HT-29 (cell line): Measurements from ENCODE around the gene COL23A1. TPM values are rescaled to one million over a fixed set of nuclear protein-coding genes. Genes with fewer than 3 reads are reported as not detected.
"Not testable (repeated sequence)": the region's sequence is repeated elsewhere in the genome, so short reads cannot be mapped to it uniquely, and the experiment has no call there.

ENCODE experiments used
- DNase-seq: peaks from one replicate; pipeline ENCODE4 v3.0.0-alpha.2; 2015; ENCODE audit warnings: low spot score
- total RNA-seq: library from RNA; depleted of rRNA; stranded (reverse); fragments of >200 nt; shearing (Covaris generic); gene quantifications from 2 replicates; pipeline ENCODE4 v1.2.3, GENCODE V29; 2014

Gene COL23A1
- total RNA-seq, 1 experiment from 2014 or later: not detected

DNA sequence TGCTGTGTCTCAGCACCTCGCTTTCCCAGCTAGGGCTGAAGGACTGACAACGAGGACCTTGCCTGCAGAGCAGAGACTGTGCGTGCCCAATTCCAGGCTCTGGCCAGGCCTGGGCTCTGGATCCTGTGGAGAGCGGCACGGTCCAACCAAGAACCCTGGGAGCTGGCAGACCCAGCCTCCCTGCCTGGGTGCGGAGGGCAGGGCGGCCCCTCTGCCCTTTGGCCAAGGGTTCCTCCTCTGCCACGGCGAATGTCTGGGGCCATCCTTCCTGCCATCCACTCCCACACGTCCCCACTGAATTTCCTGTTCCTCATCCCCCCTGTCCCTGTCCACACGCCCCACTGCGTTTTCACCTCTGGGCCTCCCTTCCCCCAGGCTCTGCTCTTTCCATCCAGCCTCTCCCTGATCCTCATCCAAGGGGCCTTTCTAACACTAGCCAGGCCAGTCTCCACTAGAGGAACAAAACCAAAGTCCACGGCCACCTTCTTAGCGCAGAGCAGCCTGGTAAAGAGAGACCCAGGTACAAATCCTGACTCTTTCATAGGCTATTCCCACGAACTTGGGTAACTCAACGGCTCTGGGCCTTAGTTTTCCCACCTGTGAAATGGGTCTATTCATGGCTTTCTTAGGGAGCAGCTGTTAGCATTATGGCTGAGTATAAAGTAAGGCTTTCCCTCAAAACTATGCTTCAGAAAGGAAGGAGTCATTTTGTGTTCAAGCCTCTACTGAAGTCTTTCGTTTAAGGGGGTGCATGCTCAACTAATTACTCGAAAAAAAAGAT lies 262.1 kb downstream of the COL23A1 start:
- DNase-seq: no peak

DNA sequence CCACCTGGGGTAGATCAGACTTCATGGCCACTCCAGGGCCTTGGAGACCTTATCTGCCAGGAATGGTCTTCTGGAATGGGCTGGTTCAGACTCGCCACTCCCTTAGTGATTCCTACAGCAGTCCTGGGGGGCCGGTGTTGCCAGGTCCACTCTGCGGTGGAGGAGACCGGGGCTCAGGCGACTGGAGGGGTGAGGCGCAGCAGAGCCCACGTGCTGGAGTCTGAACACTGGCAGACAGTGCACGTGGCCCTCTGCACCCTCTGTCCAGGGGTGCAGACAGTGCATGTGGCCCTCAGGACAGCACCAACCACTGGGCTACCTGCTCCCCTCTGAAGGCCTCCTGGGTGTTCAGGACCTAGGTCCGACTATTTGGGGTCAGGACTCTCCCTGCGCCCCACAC lies 262.7 kb downstream of the COL23A1 start:
- no peak for DNase-seq

DNA sequence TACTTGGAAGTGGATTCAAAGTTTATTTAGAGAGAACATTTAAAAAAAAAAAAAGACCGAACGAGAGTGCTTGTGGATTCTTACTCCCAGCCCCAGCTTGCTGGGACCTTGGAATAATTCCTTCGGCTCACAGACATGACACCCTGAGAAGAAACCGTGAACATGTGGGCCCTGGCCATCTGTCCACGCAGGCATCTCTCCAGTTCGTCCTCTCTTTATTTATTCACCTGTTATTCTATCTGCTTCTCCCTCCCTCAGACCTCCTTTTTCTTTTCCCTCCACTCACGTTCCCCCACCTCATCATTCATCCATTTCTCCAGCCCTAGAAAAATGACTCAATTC lies 263.8 kb downstream of the COL23A1 start:
- DNase-seq: no peak

DNA sequence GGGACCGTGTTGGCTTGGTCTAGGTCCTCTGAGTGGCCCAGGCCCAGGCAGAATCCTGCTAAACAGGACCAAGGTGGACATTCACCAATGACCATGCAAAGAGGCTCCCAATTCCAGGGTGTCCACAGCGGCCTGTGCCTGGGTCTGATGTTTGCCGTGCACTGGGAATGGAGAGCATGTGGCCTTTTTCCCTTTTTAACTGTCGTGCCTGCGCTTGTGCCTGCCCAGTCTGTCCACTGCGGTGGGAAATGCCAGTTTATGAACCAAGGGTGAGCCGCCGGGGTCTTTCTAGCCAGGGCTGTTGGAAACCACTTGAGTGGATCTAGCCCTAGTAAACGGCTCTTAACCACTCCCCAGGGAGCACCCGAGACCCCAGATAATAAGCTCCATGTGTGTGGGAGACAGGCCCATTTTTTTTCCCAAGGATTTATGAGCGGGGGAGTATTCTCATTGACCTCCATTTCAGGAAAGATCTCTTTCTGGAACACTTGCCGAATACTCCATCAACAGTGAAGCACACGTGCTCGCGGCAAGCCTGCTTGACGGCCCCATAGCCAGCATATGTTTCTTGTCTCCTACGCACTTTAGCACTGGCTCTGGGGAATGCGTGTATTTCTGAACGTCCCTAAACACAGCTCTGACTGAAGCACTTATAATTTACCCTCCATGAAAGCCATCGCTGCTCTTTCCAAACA lies 264.4 kb downstream of the COL23A1 start:
- DNase-seq: no peak

DNA sequence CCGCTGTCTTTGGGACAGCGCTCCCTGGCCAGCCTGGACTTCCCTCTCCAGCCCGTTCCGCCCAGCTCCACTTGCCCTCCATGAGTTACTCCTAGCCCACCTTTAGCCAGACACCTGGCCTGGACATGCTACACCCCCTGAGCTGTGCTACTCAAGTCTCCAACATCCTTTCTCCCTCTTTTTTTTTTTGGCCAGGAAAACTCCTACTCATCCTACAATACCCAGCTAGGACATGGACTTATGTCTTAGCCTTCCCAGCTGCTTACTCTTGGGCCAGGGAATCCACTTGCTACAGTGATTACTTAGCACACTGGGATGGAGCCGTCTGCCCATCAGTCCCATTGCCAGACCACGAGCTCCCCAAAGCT lies 264.9 kb downstream of the COL23A1 start:
- DNase-seq: no peak

DNA sequence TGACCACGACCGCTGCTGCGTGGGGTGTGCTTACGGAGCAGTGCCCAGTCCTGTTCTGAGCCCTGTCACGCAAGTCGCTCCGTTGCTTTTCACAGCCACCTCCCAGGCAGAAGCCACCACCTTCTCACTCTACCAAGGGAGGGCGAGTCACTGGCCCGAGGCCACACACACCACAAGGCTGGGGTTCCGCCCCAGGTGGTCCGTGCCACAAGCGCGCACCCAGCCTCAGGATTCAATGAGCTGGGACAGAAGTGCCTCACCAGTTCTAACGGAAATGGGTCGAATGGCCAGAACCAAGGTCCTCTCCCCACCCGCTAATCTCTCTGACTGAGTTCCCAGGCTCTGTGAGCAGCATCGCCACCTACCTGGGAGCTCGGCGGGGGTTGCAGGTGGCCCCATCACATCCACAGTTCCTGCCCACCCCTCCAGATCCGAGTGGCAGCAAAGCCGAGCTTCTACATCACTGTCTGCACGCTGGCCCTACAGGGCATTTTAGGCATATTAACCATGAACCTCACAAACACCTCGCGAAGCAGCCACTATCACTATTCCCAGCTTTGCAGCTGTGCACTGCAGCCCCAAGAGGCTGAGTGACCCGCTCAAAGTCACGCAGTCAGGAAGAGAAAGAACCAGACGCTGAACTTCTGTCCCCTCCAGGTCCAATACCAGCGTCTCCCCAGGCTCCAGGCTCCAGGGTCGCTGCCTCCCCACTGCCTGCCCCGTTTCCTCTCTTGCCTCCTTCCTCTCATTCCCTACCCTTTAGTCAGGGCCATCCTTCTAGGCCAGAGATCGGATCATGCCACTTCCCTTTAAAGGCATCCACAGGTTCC lies 265.5 kb downstream of the COL23A1 start:
- DNase-seq: no peak

DNA sequence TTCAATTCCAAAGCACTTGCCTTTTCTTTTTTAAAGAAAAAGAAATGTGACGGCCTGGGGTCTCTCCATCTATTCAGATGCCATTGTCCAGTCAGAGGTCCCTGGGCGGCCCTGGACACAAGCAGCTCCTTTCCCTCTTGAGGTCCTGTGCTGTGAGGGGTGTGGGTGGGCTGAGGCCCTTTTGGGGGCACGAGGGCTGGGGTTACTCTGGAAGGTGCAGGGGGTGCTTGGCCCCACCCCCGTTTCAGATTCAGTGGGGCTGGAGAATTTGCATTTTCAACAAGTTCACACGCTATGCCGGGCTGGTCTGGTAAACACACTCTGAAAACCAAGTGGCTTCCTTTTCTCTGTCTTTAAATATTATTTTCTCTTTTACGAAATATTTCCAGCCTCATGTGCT lies 266.2 kb downstream of the COL23A1 start:
- DNase-seq: no peak

DNA sequence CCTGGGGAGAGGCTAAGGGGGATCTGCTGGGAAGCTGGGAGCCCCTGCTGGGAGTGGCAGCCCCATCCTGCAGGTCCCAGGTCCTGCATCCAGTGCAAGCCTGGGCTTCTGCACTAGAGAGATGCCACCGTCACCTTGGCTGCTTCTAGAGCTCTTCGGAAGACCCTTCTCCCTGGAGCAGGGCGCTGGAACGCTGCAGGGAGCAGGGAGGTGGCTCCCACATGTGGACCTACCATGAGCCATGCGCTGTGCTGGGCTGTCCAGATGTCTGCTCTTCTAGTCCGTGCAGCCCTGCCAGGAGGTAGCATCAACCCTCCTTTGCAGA lies 266.7 kb downstream of the COL23A1 start:
- DNase-seq: no peak

DNA sequence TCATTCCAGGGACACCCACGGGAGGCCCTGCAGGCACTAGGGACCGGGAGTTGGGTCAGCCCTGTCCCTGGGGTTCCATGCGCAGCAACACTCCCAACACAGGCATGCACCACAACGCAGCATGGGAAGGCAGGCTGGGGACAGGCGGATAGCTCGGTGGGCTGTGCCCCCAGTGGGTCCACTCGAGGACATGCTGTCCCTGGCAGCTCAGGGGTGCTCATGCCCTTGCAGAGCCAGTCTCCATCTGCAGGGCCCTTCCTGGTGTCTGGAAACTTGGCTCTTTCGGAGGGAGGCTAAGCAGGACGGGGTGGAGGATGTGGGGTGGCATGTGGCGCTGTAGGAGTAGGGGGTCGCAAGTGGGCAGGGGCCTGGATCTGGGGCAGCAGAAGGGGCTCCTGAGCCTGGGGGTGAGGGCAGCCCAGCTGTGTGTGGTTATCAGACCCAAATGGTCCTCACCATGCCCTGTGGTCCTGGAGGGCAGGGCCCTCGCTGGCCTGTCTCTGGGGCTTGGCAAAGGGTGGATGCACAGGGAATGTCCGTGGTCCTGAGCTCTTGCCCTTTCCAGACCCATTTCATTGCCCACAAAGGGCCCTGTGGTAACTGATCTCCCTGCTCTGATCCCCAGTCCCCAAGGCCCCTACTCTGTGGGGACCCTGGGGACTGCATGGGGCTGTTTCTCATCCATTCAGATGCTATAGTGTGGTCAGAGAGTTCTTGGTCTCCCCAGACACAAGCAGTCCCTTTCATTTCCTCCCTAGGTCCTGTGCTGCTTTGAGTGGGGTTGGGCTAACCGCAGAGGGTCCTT lies 267.3 kb downstream of the COL23A1 start:
- DNase-seq: no peak

DNA sequence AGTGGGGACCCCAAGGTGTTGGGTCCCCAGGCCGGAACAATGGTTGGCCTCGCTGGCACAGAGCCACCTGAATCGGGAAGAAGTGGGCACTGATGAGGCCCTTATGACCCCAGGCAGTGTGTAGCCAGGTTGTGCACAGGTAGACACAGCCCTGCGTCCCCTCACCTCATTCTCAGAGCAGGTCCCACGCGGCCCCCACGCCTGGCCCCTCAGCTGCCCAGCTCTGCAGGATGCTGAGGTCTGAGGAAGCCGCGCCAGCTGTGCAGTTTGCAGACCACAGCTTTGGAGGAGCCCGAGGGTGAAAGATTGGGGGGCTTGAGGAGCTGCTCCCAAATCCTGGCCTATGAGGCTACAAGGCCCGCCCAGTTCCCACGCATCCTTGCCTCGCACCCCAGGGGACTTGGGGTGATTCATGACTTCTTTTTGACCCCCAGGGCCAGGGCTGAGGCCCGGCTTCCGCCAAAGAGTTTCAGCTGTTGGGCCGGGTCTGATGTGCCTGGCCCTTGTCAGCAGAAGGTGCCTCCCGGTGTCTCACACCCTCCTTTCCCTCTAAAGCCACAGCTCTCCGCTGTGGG lies 269.8 kb downstream of the COL23A1 start:
- no peak for DNase-seq

DNA sequence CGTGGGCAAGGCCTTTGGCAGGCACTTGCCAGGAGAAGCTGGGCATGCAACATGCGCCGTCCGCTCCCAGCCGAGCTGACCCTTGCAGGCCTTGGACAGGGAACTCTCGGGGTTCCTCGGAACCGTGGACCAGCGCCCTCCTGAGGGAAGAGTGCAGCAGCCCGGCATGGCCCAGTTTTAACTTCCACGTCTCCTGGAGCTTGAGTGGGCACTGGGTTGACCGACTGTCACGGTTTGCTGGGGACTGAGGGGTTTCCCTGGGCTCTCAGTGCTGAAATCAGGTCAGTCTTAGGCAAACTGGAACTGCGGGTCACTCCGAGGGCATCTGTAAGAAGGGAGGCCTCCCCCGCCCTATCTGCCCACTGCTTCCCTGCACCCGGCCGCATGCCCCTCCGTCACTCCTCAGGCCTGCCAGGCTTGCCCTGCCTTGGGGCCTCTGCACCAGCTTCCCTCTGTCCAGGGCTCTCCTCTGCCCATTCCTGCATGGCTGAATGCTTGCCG lies 270.6 kb downstream of the COL23A1 start:
- no peak for DNase-seq

DNA sequence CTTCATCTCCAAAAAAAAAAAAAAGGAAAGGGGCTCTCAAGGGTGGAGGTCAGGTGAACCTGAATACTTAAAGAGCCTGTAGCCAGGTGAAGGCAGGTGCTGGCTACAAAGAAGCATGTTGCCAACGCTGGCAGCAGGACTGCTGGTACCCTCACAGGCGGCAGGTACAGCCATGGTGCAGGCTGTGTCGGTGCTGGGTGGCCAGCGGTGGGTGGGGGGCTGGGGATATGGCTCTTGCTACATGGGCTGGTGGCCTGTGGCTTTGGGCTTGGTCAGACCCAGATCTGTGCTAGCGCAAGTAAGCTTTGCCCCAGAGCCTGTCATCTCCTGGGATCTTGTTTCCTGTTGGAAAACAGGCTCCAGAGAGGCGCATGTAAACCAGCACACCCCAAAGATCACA lies 271.3 kb downstream of the COL23A1 start:
- no peak for DNase-seq

DNA sequence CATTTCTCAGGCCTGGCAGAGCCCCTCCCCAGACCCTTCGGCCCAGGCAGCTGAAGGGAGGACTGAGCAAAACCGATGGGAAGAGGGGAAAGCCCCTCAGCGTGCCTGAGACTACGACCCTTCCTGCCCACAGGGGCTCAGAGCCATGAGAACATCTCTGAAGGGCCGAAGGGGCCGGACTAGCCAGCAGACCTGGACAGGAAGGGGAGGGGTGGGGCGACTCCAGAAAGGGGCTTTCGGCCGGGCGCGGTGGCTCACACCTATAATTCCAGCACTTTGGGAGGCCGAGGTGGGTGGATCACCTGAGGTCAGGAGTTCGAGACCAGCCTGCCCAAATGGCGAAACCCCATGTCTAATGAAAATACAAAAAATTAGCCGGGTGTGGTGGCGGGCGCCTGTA lies 271.8 kb downstream of the COL23A1 start:
- DNase-seq: no peak

DNA sequence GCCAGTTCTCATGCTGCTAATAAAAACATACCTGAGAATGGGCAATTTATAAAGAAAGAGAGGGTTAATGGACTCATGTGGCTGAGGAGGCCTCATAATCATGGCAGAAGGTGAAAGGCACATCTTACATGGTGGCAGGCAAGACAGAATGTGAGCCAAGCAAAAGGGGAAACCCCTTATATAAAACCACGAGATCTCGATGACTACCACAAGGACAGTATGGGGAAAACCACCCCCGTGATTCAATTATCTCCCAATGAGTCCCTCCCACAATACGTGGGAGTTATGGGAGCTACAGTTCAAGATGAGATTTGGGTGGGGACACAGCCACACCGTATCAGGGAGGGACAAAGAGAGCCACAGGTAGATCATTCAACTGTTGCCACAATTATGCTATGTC lies 272.5 kb downstream of the COL23A1 start:
- not testable (repeated sequence) for DNase-seq

DNA sequence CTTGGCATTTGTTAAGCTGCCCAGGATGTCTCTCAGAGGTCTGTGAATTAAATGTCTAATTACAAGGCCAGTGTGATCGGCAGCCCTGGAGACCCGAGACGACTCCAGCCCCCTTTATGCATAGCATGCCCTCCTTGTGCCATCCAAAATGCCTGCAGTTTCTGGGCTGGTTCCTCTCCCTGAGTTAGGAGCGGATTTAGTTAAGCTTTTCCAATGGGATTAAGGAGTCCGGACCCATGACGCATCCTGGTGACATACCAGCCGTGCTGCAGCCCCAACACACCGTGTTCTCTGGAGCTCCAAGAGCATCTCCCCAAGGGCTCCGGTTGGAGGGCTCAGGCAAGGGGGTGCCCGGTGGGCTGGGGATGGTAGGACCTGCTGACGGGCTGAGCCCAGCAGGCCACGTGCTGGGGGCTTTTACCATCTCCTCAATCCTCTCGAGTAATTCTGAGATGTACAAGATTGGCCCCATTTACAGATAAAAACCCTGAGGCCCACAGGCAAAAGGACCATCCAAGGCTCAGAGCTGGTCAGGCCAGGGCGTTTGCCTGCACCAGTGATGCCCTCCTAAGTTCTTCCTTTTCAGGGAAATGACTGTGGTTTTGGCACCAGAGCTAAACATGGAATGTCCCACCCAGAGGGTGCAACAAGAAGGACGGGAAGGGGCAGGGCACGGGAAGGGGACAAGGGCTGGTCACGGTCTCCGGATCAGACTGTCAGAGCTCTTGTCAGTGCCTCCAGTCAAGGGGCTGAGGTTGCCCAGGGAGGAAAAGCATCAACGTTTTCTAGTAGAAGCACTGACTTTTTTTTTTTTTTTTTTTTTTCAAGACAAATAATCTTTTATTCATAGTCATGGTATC lies 275.0 kb downstream of the COL23A1 start:
- DNase-seq: no peak

DNA sequence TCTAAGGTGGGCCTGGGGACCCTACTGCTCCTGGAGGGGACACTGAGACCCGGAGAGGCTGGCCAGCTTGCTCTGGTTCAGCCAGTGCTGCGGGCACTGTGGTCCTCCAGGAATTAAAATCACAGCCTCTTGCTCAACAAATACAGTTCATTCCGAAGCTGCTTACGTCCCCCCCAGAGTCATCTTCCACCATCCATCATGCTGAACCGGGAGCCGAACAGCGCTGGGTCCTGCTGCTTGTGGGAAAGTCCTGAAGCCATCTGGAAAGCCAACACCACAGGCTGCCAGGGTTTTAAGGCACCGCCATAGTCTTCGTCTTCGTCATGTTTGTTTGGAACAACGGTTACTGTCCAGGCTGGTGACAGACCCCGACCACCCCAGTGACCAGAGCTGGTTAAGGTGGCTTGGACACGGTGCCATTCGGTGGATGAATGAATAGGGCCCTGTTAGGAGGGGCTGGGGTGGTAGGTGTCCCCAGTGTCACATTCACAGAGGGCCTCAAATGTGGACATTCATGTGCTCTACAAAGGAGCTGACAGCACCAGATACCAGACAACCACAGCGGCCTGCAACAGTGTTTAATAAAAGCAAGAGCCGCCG lies 276.0 kb downstream of the COL23A1 start:
- no peak for DNase-seq

DNA sequence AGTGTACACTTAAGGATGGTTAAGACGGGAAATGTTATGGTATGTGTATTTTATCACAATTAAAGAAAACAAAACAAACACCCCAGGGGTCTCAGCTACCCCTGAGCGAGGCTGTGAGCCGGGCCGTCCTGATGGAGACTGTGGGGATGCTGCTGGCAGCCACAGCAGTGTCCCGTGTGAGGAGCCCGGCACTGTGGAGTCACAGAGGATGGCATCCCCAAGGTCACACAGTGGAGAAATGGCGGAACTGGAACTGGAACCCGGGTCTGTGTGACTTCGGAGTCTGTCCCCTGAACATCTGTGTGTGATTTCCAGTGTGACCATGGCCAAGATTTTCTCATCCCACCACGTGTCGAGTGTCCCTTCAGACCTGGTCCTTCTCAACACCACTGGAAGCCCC lies 276.9 kb downstream of the COL23A1 start:
- no peak for DNase-seq

DNA sequence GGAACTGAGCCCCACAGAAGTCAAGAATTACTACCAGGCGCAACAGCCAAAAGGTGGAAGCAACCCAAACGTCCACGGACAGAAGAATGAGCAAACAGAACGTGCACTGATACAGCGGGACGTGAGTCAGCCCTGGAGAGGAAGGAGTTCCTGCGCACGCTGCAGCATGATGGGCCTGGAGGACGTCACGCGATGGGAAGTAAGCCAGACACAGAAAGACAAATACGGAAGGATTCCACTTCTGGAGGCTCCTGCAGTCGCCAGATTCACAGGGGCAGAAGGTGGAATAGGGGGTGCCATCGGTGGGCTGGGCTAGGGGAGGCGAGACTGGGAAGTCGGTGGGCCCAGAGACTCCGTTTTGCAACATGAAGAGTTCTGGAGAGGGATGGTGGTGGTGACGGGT lies 277.3 kb downstream of the COL23A1 start:
- DNase-seq: peak; percentile 1

DNA sequence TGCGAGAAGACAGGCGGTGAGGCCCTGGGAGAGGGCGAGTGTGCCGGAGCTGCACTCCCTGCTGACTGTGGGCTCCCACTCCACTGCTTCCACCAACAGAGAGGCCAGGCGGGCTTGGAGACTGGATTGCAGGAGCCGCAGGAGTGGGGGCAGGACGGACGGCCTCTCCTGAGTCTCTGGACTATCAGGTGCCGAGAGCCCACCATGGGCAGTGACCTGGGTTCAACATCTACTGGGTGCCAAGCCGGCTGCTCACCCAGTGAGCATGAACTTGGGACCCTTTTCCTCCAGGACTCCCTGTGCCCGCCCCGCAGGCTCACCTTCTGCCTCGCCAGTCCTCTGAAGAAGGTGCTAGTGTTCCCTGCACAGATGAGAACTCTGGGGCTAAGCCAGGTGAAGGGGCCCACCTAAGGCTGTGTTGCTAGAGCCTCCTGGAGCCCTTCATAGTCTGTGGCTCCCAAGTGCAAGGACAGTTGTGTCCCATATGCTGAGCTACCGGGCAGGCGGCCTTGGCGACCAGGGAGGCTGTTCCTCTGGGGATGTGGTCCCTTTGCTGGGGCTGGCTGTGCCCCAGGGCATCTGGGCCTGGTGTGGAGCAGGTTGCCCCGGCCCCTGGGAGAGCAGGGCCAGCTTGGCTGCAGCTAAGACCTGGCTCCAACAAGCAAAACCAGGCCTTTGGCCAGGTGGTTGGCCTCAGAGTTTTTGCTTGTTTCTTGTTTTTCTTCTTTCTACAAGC lies 279.9 kb downstream of the COL23A1 start:
- DNase-seq: no peak
